Karpas-422 (cell line): ENCODE results near the gene CHFR. TPM values are rescaled to one million over a fixed set of nuclear protein-coding genes. Genes with fewer than 3 reads are reported as not detected.
"Not testable (repeated sequence)": the region's sequence is repeated elsewhere in the genome, so short reads cannot be mapped to it uniquely, and the experiment has no call there.

ENCODE experiments used
- DNase-seq: peaks from one replicate; pipeline ENCODE4 v3.0.0-alpha.2; 2015
- H2AFZ ChIP-seq: fragments of 200-600 bp; sonication (generic); 2 replicates; pipeline ENCODE4 v1.6.1; 2014; ENCODE audit warnings: antibody characterized with exemption, low read length, mixed read lengths
- H3K27ac ChIP-seq: fragments of 200-600 bp; sonication (generic); 2 replicates; pipeline ENCODE4 v1.5.1; 2014; ENCODE audit warnings: mild to moderate bottlenecking, low read length, moderate library complexity
- H3K27me3 ChIP-seq: fragments of 200-600 bp; sonication (generic); 2 replicates; pipeline ENCODE4 v1.6.1; 2014; ENCODE audit warnings: low read length, mixed read lengths
- H3K36me3 ChIP-seq: fragments of 200-600 bp; sonication (generic); 2 replicates; pipeline ENCODE4 v1.6.1; 2014; ENCODE audit warnings: low read length, mixed read lengths; ENCODE audit not compliant: insufficient read depth
- H3K4me1 ChIP-seq: fragments of 200-600 bp; sonication (generic); 2 replicates; pipeline ENCODE4 v1.6.1; 2014; ENCODE audit warnings: mild to moderate bottlenecking, low read length, mixed read lengths
- H3K4me2 ChIP-seq: fragments of 200-600 bp; sonication (generic); 2 replicates; pipeline ENCODE4 v1.6.1; 2014; ENCODE audit warnings: low read length, low read depth, mild to moderate bottlenecking; ENCODE audit not compliant: poor library complexity, severe bottlenecking
- H3K4me3 ChIP-seq: fragments of 200-600 bp; sonication (generic); 2 replicates; pipeline ENCODE4 v1.5.1; 2014; ENCODE audit warnings: mild to moderate bottlenecking, antibody characterized with exemption, low read length, mixed read lengths
- H3K79me2 ChIP-seq: fragments of 200-600 bp; sonication (generic); 2 replicates; pipeline ENCODE4 v1.6.1; 2014; ENCODE audit warnings: mild to moderate bottlenecking, low read length, mixed read lengths
- H3K9ac ChIP-seq: fragments of 200-600 bp; sonication (generic); 2 replicates; pipeline ENCODE4 v1.6.0; 2014; ENCODE audit warnings: low read length
- H3K9me2 ChIP-seq: fragments of 200-600 bp; sonication (generic), shearing (Covaris generic); replicated peaks from 2 replicates; pipeline ENCODE4 v1.6.0; 2014; ENCODE audit warnings: mild to moderate bottlenecking, low read length, moderate library complexity; ENCODE audit not compliant: insufficient read depth
- H3K9me3 ChIP-seq: fragments of 300-700, 200-600 bp; sonication (generic); 2 replicates; pipeline ENCODE4 v1.6.1; 2014; ENCODE audit warnings: low read length, mixed read lengths
- H4K20me1 ChIP-seq: fragments of 200-600 bp; sonication (generic); 2 replicates; pipeline ENCODE4 v1.6.1; 2014; ENCODE audit warnings: mild to moderate bottlenecking, antibody characterized with exemption, low read length, low read depth; ENCODE audit not compliant: insufficient read depth
- total RNA-seq: library from RNA; depleted of rRNA; stranded (reverse); fragments of >200 nt; shearing (Covaris generic); gene quantifications from 2 replicates; pipeline ENCODE4 v1.2.3, GENCODE V29; 2014; ENCODE audit warnings: low replicate concordance

The CHFR gene
- total RNA-seq, 1 experiment from 2014 or later: 10.1 TPM

DNA sequence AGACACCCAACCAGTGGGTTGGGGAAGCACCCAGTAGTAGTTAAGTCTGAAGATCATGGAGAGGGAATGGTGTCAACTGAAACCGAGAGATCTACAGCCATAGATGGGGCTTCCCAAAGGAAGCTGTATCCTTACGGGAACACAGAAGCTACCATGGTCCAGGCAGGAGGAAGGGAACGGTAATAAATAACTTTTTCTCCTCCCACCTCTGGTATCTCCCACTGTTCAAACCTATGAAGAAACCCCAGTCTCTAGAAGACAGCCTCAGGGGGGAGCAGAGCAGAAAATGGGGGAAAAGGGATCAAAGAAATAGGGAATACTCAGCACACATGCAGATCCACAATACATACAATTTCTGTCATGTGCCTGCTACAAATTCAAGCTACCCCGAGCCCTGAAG, 35.3 kb upstream of the CHFR start:
- Histone ChIP-seq H3K79me2 (no peaks in the 10 kb centered on the region), H3K4me1 (no peaks in the 10 kb centered on the region), H3K4me2 (no peak overlapping the region), H3K9me2 (no peaks in the 10 kb centered on the region), H4K20me1 (no peaks in the 10 kb centered on the region), H3K9ac (no peak overlapping the region), H3K36me3 (no peaks in the 10 kb centered on the region), H3K4me3 (no peak overlapping the region), H2AFZ (no peak overlapping the region), H3K9me3 (peaks cover 61% of the 10 kb centered on the region), H3K27ac (no peak overlapping the region), H3K27me3 (no peaks in the 10 kb centered on the region)
- DNase-seq: no peak

DNA sequence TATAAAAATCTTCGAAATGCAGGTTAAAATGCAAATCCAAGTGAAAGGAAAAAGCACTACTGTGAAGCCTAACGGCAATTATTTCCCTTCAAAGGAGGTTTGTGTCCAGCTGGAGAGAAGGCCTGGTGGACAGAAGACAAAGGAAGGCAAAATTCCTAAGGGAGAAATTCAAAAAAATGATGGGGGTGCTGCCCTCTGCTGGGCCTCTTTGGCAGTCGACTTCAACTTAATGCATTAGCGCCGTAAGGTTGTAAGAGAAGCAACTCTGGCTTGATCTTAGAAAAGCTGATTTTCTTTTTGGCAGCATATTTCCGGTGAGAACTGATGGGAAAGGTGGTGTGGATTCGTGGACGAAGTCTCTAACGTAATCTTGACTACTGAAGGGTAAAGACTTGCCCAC, 34.3 kb upstream of the CHFR start:
- Histone ChIP-seq H3K79me2 (no peaks in the 10 kb centered on the region), H3K9ac (no peak overlapping the region), H3K27ac (no peak overlapping the region), H3K4me1 (no peaks in the 10 kb centered on the region), H3K36me3 (no peaks in the 10 kb centered on the region), H3K4me3 (no peak overlapping the region), H2AFZ (no peak overlapping the region), H3K9me3 (peaks cover 58% of the 10 kb centered on the region), H4K20me1 (no peaks in the 10 kb centered on the region), H3K9me2 (no peaks in the 10 kb centered on the region), H3K4me2 (no peak overlapping the region), H3K27me3 (no peaks in the 10 kb centered on the region)
- no peak for DNase-seq

DNA sequence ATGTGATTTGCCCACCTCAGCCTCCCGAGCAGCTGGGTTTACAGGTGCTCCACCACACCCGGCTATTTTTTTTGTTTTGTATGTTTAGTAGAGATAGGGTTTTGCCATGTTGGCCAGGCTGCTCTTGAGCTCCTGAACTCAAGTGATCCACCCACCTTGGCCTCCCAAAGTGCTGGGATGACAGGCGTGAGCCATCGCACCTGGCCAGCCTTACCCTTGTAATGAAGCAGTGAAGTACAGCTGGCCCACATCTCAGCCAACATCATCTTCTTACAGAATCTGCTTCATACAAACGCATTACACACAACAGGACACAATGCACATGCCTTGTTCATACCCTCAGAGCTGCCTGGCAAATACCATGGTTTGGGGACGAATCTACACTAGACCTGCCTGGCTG, 31.3 kb upstream of the CHFR start:
- Histone ChIP-seq H3K79me2 (no peaks in the 10 kb centered on the region), H3K9ac (no peak overlapping the region), H3K4me3 (no peak overlapping the region), H3K9me3 (peaks cover 40% of the 10 kb centered on the region), H3K4me1 (no peaks in the 10 kb centered on the region), H3K4me2 (no peak overlapping the region), H3K9me2 (no peaks in the 10 kb centered on the region), H2AFZ (no peak overlapping the region), H3K27ac (no peak overlapping the region), H3K36me3 (no peaks in the 10 kb centered on the region), H3K27me3 (no peaks in the 10 kb centered on the region), H4K20me1 (no peaks in the 10 kb centered on the region)
- DNase-seq: no peak

DNA sequence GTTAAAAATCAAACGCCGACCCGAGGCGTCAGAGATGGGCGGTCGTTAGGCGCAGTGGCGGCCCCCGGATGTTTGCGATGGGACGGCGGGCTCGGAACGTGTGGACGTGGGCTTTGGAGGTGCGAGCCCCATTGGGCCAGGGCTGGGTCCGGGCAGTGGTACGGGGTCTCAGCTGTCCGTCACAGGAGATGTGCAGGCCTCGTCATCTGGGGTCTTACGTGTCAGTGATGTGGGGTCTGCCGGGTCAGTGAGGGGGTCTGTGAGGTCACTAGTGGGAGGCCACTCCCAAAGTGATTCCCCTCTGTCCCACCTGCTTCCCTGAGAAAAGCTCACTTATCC, 21.6 kb upstream of the CHFR start:
- Histone ChIP-seq H3K9me2 (no peaks in the 10 kb centered on the region), H3K27ac (peak overlapping the region; percentile 77), H3K4me3 (peak overlapping the region; percentile 75), H3K36me3 (no peaks in the 10 kb centered on the region), H2AFZ (peak overlapping the region; percentile 83; the same call in 1 of the 2 replicates), H3K9me3 (peaks cover 13% of the 10 kb centered on the region), H3K4me2 (peak overlapping the region; percentile 68), H3K9ac (peak overlapping the region; percentile 85), H3K79me2 (no peaks in the 10 kb centered on the region), H4K20me1 (no peaks in the 10 kb centered on the region), H3K27me3 (no peaks in the 10 kb centered on the region), H3K4me1 (no peaks in the 10 kb centered on the region; the same call in 1 of the 2 replicates)
- no peak for DNase-seq

DNA sequence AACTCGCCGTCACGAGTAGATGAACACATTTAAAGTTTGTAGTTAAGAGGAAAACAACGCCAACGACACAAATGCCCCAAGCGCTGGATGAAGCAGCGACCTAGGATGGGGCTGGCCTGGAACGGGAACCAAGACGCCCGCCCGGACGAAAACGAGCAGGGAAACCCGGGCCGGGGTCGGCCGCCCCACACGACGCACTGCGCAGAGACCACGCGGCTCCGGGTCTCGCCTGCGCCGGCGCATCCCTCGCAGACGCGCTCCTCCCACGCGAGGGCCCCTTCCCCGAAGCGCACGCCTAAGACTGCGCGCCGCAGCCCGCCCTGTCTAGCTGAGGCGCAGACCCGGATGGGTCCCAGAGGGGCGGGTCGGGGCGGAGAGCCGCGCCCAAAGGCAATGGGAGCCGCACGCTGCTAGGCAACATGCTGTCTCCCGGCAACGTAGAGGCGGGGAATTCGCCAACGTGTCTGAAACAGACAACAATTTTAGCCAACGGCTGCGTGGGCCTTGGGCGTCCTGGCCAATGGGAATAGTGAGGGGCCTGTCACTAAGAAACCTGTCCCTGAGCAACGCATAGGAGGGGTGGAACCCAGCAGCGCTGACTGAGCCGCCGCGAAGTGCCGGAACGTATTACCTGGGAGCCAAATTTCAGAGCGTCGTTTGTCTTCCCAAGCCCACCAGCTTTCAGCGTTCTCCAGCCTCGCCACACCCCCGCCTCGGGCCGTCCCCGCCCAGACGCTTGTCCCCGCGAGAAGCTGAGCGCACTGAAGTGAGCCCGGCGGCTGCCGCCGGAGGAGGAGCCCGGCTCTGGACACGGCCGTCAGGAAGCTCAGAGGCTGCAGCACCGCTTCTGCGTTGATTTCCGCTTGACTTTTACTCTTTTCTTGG, 21.0 kb upstream of the CHFR start:
- Histone ChIP-seq H3K4me1 (no peaks in the 10 kb centered on the region; the same call in 1 of the 2 replicates), H3K9ac (peak overlapping the region; percentile 85), H3K4me2 (peak overlapping the region; percentile 68)

DNA sequence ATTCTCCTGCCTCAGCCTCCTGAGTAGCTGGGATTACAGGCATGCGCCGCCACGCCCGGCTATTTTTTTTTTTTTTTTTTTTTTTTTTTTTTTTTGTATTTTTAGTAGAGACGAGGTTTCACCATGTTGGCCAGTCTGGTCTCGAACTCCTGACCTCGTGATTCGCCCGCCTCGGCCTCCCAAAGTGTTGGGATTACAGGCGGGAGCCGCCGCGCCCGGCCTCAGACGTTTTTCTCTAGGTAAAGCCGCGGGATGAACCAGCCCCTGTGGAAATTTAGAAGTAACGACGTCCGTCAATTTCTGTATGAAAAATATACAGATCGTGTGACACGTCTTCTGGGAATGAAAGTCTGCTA, 20.4 kb upstream of the CHFR start:
- H3K9me3 ChIP-seq, H3K79me2 ChIP-seq, H3K9me2 ChIP-seq, DNase-seq, H3K4me2 ChIP-seq, H3K4me3 ChIP-seq, H3K9ac ChIP-seq, H3K27ac ChIP-seq, H3K4me1 ChIP-seq, H2AFZ ChIP-seq, H3K27me3 ChIP-seq, H4K20me1 ChIP-seq, H3K36me3 ChIP-seq: not testable (repeated sequence)

More for the DNA sequence above, 21.0 kb upstream of the CHFR start:
- Histone ChIP-seq H3K27ac (peak overlapping the region; percentile 77), H3K9me2 (no peaks in the 10 kb centered on the region), H3K4me3 (peak overlapping the region; percentile 75), H3K27me3 (no peaks in the 10 kb centered on the region), H3K9me3 (peaks cover 9% of the 10 kb centered on the region; the same call in 1 of the 2 replicates), H3K79me2 (no peaks in the 10 kb centered on the region), H4K20me1 (no peaks in the 10 kb centered on the region), H2AFZ (peak overlapping the region; percentile 83; the same call in 1 of the 2 replicates), H3K36me3 (no peaks in the 10 kb centered on the region)
- peak; percentile 93 for DNase-seq

DNA sequence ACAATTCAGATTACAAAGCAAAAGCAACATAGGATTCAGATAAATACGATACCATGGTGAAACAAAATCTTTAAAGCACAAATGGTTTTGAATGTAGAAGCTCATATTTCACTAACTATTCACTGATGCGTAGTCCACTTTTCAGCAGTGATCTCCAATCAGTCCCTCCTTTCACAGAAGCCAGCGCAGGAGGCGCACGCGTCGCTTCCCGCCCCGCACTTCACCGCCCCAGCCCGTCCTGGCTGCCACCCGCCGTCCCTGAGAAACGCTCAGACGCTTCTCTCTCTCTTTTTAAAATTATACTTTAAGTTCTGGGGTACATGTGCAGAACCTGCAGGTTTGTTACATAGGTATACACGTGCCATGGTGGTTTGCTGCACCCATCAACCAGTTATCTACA, 19.8 kb upstream of the CHFR start:
- Histone ChIP-seq H3K36me3 (no peaks in the 10 kb centered on the region), H2AFZ (no peak overlapping the region), H3K4me1 (no peaks in the 10 kb centered on the region; the same call in 1 of the 2 replicates), H3K9me3 (peaks cover 9% of the 10 kb centered on the region; the same call in 1 of the 2 replicates), H3K4me3 (no peak overlapping the region), H3K4me2 (no peak overlapping the region), H3K9me2 (no peaks in the 10 kb centered on the region), H3K9ac (no peak overlapping the region), H3K79me2 (no peaks in the 10 kb centered on the region), H4K20me1 (no peaks in the 10 kb centered on the region), H3K27me3 (no peaks in the 10 kb centered on the region), H3K27ac (no peak overlapping the region)
- DNase-seq: no peak

DNA sequence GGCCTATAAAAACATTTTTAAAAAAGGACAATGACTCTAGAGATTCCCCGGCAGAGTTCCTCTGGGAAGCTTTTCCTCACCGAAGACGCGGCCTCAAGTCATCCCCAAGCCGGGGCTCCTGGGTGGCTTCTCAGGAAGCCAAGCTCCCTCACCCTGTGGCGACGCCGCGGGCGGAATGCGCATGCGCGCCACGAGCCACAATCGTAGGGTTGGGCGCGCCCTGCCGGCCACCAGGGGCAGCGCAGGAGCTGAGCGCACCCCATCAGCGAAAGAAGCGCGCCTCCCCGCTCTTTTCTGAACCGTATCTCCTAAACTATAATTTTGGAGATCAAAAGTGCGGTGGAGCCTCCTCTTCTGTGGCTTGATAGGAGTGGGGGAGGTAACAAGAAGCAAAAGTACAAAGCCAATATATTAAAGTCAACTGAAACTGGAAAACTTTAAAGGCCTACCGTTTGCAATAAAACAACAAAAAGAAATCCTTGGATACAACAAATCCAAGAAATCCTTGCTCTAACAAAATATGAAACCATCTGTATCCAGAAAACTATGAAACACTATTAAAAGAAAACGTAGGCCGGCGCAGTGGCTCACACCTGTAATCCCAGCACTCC, 17.4 kb upstream of the CHFR start:
- H3K9me2 ChIP-seq: no peaks in the 10 kb centered on the region
- no peaks in the 10 kb centered on the region for H4K20me1 ChIP-seq
- no peak overlapping the region for H3K4me3 ChIP-seq
- no peak overlapping the region for H3K9ac ChIP-seq
- no peak for DNase-seq
- no peaks in the 10 kb centered on the region for H3K27me3 ChIP-seq
- H3K27ac ChIP-seq: no peak overlapping the region
- no peaks in the 10 kb centered on the region for H3K36me3 ChIP-seq
- no peak overlapping the region for H3K4me2 ChIP-seq
- H3K9me3 ChIP-seq: no peaks in the 10 kb centered on the region
- H2AFZ ChIP-seq: no peak overlapping the region
- no peaks in the 10 kb centered on the region for H3K79me2 ChIP-seq
- no peaks in the 10 kb centered on the region; the same call in 1 of the 2 replicates for H3K4me1 ChIP-seq
